MM.1S (cell line): ENCODE data around the gene WBP4.

Source experiments
- DNase-seq: peaks from one replicate; pipeline ENCODE4 v3.0.0-alpha.2; 2015
- H2AFZ ChIP-seq: fragments of 300-600 bp; sonication (generic); 2 replicates; pipeline ENCODE4 v1.6.0; 2016; ENCODE audit warnings: antibody characterized with exemption, low read length
- H3F3A ChIP-seq: fragments of 300-600 bp; sonication (generic); 2 replicates; pipeline ENCODE4 v1.6.1; 2016; ENCODE audit warnings: mild to moderate bottlenecking, antibody characterized with exemption, low read length, moderate library complexity, mixed read lengths; ENCODE audit not compliant: insufficient read depth
- H3K27ac ChIP-seq: fragments of 300-600 bp; sonication (generic); 2 replicates; pipeline ENCODE4 v1.5.1; 2016; ENCODE audit warnings: mild to moderate bottlenecking, low read length
- H3K27me3 ChIP-seq: fragments of 300-600 bp; sonication (generic); replicated peaks from 2 replicates; pipeline ENCODE4 v1.6.0; 2016; ENCODE audit warnings: low read length; ENCODE audit not compliant: insufficient read depth
- H3K36me3 ChIP-seq: fragments of 300-600 bp; sonication (generic); replicated peaks from 2 replicates; pipeline ENCODE4 v1.6.1; 2016; ENCODE audit warnings: mild to moderate bottlenecking, low read length, mixed read lengths; ENCODE audit not compliant: insufficient read depth
- H3K4me1 ChIP-seq: fragments of 300-600 bp; sonication (generic); 2 replicates; pipeline ENCODE4 v1.6.1; 2016; ENCODE audit warnings: low read length, mixed read lengths
- H3K4me2 ChIP-seq: fragments of 300-600 bp; sonication (generic); 2 replicates; pipeline ENCODE4 v1.6.0; 2016; ENCODE audit warnings: low read depth, low read length
- H3K4me3 ChIP-seq: fragments of 300-600 bp; sonication (generic); 2 replicates; pipeline ENCODE4 v1.5.1; 2016; ENCODE audit warnings: low read length, mixed read lengths
- H3K79me2 ChIP-seq: fragments of 300-600 bp; sonication (generic); 2 replicates; pipeline ENCODE4 v1.6.1; 2016; ENCODE audit warnings: mixed run types, low read length, mixed read lengths
- H3K9ac ChIP-seq: fragments of 300-600 bp; sonication (generic); 2 replicates; pipeline ENCODE4 v1.6.1; 2016; ENCODE audit warnings: low read length, mixed read lengths
- H3K9me2 ChIP-seq: fragments of 300-600 bp; sonication (generic); replicated peaks from 2 replicates; pipeline ENCODE4 v1.6.1; 2016; ENCODE audit warnings: mild to moderate bottlenecking, low read length, mixed read lengths; ENCODE audit not compliant: insufficient read depth
- H3K9me3 ChIP-seq: fragments of 300-600 bp; sonication (generic); replicated peaks from 2 replicates; pipeline ENCODE4 v1.6.1; 2016; ENCODE audit warnings: mild to moderate bottlenecking, low read length, mixed read lengths; ENCODE audit not compliant: insufficient read depth
- H4K20me1 ChIP-seq: fragments of 300-600 bp; sonication (generic); 2 replicates; pipeline ENCODE4 v1.6.1; 2016; ENCODE audit warnings: mild to moderate bottlenecking, low read length, moderate library complexity, mixed read lengths; ENCODE audit not compliant: insufficient read depth
- EZH2 ChIP-seq: fragments of 300-600 bp; sonication (generic); optimal IDR thresholded peaks from 2 replicates; pipeline ENCODE3; 2017; ENCODE audit warnings: low read depth, mild to moderate bottlenecking, antibody characterized with exemption, low read length, mixed read lengths
- EZH2phosphoT487 ChIP-seq: fragments of 300-600 bp; sonication (generic); IDR thresholded peaks from 2 replicates; pipeline ENCODE4 v1.6.1; 2018; ENCODE audit warnings: antibody characterized with exemption, low read length
- TF ChIP-seq, protein P1 (sequence below): fragments of 300-600 bp; sonication (generic); IDR thresholded peaks from 2 replicates; pipeline ENCODE4 v1.5.1; 2016; ENCODE audit warnings: antibody characterized with exemption, low read length, mixed read lengths

The WBP4 gene

DNA sequence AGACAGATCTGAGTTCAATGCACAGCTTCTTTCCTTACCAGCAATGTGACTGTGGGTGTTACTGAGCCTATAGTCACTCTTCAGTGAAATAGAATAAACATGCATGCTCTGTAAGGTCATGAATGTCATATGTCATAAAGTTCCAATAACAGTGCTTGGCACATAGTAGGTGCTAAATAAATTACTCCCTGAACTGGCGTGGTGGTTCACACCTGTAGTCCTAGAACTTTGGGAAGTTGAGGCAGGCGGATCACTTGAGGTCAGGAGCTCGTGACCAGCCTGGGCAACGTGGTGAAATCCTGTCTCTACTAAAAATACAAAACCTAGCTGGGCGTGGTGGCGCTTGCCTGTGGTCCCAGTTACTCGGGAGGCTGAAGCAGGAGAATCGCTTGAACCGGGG is 13.2 kb downstream of the WBP4 start:
- no peaks in the 10 kb centered on the region for H3K27me3 ChIP-seq
- no peak overlapping the region for H3K4me3 ChIP-seq
- H3K9ac ChIP-seq = no peak overlapping the region
- no peaks in the 10 kb centered on the region for H3K4me1 ChIP-seq
- no peak for DNase-seq
- no peaks in the 10 kb centered on the region for H3F3A ChIP-seq
- H4K20me1 ChIP-seq = no peaks in the 10 kb centered on the region
- no peaks in the 10 kb centered on the region for H3K36me3 ChIP-seq
- H3K9me3 ChIP-seq = no peaks in the 10 kb centered on the region
- no peak overlapping the region for H3K4me2 ChIP-seq
- H2AFZ ChIP-seq = no peak overlapping the region
- no peaks in the 10 kb centered on the region for H3K79me2 ChIP-seq
- TF ChIP-seq EZH2 (no peak), EZH2phosphoT487 (no peak)
- TF ChIP-seq, protein P1, sequence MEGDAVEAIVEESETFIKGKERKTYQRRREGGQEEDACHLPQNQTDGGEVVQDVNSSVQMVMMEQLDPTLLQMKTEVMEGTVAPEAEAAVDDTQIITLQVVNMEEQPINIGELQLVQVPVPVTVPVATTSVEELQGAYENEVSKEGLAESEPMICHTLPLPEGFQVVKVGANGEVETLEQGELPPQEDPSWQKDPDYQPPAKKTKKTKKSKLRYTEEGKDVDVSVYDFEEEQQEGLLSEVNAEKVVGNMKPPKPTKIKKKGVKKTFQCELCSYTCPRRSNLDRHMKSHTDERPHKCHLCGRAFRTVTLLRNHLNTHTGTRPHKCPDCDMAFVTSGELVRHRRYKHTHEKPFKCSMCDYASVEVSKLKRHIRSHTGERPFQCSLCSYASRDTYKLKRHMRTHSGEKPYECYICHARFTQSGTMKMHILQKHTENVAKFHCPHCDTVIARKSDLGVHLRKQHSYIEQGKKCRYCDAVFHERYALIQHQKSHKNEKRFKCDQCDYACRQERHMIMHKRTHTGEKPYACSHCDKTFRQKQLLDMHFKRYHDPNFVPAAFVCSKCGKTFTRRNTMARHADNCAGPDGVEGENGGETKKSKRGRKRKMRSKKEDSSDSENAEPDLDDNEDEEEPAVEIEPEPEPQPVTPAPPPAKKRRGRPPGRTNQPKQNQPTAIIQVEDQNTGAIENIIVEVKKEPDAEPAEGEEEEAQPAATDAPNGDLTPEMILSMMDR = no peak
- H3K27ac ChIP-seq = no peak overlapping the region
- H3K9me2 ChIP-seq = no peaks in the 10 kb centered on the region

DNA sequence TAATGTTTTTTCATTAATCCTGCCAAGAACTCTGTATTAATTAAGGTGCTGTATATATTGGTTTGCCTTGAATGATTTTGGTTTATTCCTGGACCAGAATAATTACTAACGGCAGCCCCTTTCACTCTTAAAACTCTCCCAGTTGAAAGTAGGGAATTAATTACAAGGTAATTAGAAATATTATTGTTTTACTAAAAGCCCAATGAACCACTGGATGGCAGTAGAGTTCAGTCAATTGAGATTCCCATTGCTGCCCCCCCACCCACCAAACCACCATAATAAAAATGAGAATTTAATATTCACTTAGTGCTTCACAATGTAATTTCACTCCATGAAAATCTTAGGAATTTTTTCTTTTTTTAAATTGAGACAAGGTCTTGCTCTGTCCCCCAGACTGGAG is 13.7 kb downstream of the WBP4 start:
- no peaks in the 10 kb centered on the region for H3K79me2 ChIP-seq
- no peaks in the 10 kb centered on the region for H3K4me1 ChIP-seq
- no peaks in the 10 kb centered on the region for H3K27me3 ChIP-seq
- H4K20me1 ChIP-seq = no peaks in the 10 kb centered on the region
- H3K27ac ChIP-seq = no peak overlapping the region
- H3K9me2 ChIP-seq = no peaks in the 10 kb centered on the region
- H3K9me3 ChIP-seq = no peaks in the 10 kb centered on the region
- peak; percentile 21 for DNase-seq
- no peaks in the 10 kb centered on the region for H3K36me3 ChIP-seq
- no peak overlapping the region for H3K4me3 ChIP-seq
- H3F3A ChIP-seq = no peaks in the 10 kb centered on the region
- TF ChIP-seq EZH2phosphoT487 = no peak
- TF ChIP-seq, protein P1 = peak; percentile 29
- TF ChIP-seq EZH2 = no peak
- no peak overlapping the region for H3K9ac ChIP-seq
- H2AFZ ChIP-seq = no peak overlapping the region
- no peak overlapping the region for H3K4me2 ChIP-seq

DNA sequence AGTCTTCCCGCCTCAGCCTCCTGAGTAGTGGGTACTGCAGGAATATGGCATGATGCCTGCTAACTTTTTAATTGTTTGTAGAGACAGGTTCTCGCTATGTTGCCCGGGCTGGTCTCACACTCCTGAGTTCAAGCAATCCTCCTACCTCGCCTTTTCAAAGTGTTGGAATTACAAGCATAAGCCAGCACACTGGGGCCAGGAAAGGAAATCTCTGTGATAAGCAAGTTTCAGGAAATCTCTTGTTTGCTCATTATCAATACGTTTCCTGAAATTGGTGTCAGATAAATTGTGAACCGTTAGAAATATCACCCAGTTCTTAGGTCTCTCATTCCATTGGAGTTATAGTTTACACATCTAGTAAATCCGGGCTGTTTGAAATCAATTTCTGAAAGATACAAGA is 14.2 kb downstream of the WBP4 start:
- Histone ChIP-seq H3K27ac (no peak overlapping the region), H3K27me3 (no peaks in the 10 kb centered on the region), H3K9me2 (no peaks in the 10 kb centered on the region), H3F3A (no peaks in the 10 kb centered on the region), H3K4me3 (no peak overlapping the region), H4K20me1 (no peaks in the 10 kb centered on the region), H2AFZ (no peak overlapping the region), H3K4me2 (no peak overlapping the region), H3K4me1 (no peaks in the 10 kb centered on the region), H3K9ac (no peak overlapping the region), H3K79me2 (no peaks in the 10 kb centered on the region), H3K36me3 (no peaks in the 10 kb centered on the region), H3K9me3 (no peaks in the 10 kb centered on the region)
- no peak for DNase-seq
- TF ChIP-seq, protein P1 = no peak
- TF ChIP-seq EZH2 (no peak), EZH2phosphoT487 (no peak)

DNA sequence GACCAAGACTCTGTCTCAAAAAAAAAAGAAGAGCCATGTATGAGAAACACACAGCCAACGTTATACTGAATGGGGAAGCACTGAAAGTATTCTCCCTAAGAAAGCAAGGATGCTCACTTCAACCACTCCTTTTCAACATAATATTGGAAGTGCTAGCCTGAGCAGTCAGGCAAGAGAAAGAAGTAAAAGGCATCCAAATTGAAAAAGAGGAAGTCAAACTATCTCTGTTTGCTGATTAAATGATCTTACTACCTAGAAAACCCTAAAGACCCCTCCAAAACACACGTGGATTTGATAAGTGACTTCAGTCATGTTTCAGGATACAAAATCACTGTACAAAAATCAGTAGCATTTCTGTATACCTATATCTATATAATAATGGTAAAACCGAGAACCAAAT is 16.2 kb downstream of the WBP4 start:
- Histone ChIP-seq H3K36me3 (no peaks in the 10 kb centered on the region), H4K20me1 (no peaks in the 10 kb centered on the region), H3K4me3 (no peak overlapping the region), H3K4me2 (no peak overlapping the region), H3K27me3 (no peaks in the 10 kb centered on the region), H3F3A (no peaks in the 10 kb centered on the region), H3K9ac (no peak overlapping the region), H3K9me2 (no peaks in the 10 kb centered on the region), H3K79me2 (no peaks in the 10 kb centered on the region), H3K4me1 (no peaks in the 10 kb centered on the region), H2AFZ (no peak overlapping the region), H3K9me3 (no peaks in the 10 kb centered on the region), H3K27ac (no peak overlapping the region)
- DNase-seq = no peak
- no peak for TF ChIP-seq EZH2phosphoT487
- TF ChIP-seq EZH2 = no peak
- TF ChIP-seq, protein P1 = no peak
